Measurements from ENCODE around the gene HOMER2.

Gene HOMER2

GRCh38 chr15:82914396-82914795 is 38.1 kb downstream of the HOMER2 start (continued):
- TF ChIP-seq ZNF565 (CRISPR knock-in tag; conservative IDR thresholded peaks at IDR 0.05; ENCODE audit: low read depth) (no peak), CSRNP3 (CRISPR knock-in tag; IDR thresholded peaks at IDR 0.05) (no peak)

- ATAC-seq, result no peak
- TF ChIP-seq ZNF70 (CRISPR knock-in tag; IDR thresholded peaks at IDR 0.05) (no peak), ESRRG (CRISPR knock-in tag; IDR thresholded peaks at IDR 0.05) (no peak), ZNF565 (CRISPR knock-in tag; conservative IDR thresholded peaks at IDR 0.05; ENCODE audit: low read depth) (no peak), PPARA (CRISPR knock-in tag; IDR thresholded peaks at IDR 0.05; ENCODE audit: borderline replicate concordance) (no peak), TSHZ2 (CRISPR knock-in tag; IDR thresholded peaks at IDR 0.05) (no peak), ISL1 (CRISPR knock-in tag; IDR thresholded peaks at IDR 0.05) (no peak), TOX (CRISPR knock-in tag; IDR thresholded peaks at IDR 0.05; ENCODE audit: borderline replicate concordance) (no peak), ZNF8 (CRISPR knock-in tag; IDR thresholded peaks at IDR 0.05) (no peak), TCF4 (CRISPR knock-in tag; IDR thresholded peaks at IDR 0.05; ENCODE audit: borderline replicate concordance) (no peak), ARNTL (CRISPR knock-in tag; IDR thresholded peaks at IDR 0.05; ENCODE audit: borderline replicate concordance, low read depth) (no peak), ZC3H10 (CRISPR knock-in tag; IDR thresholded peaks at IDR 0.05) (no peak), PATZ1 (CRISPR knock-in tag; IDR thresholded peaks at IDR 0.05; ENCODE audit: borderline replicate concordance) (no peak)
Observed at GRCh38 chr15:82911458-82911857, 41.1 kb downstream of the HOMER2 start.

GRCh38 chr15:82910721-82911120 is 41.8 kb downstream of the HOMER2 start:
- TF ChIP-seq ZNF70 (CRISPR knock-in tag; IDR thresholded peaks at IDR 0.05) (no peak), PATZ1 (CRISPR knock-in tag; IDR thresholded peaks at IDR 0.05; ENCODE audit: borderline replicate concordance) (no peak), ZNF565 (CRISPR knock-in tag; conservative IDR thresholded peaks at IDR 0.05; ENCODE audit: low read depth) (no peak), ESRRG (CRISPR knock-in tag; IDR thresholded peaks at IDR 0.05) (no peak), ZC3H10 (CRISPR knock-in tag; IDR thresholded peaks at IDR 0.05) (no peak), OSR1 (CRISPR knock-in tag; IDR thresholded peaks at IDR 0.05) (no peak), SNAI2 (CRISPR knock-in tag; IDR thresholded peaks at IDR 0.05) (no peak)
- no peak for ATAC-seq

- ATAC-seq, result no peak
- TF ChIP-seq CSRNP3 (CRISPR knock-in tag; IDR thresholded peaks at IDR 0.05), result no peak
- no peak for TF ChIP-seq ZNF70 (CRISPR knock-in tag; IDR thresholded peaks at IDR 0.05)
- no peak for TF ChIP-seq ZFP30 (CRISPR knock-in tag; IDR thresholded peaks at IDR 0.05)
- TF ChIP-seq TOX (CRISPR knock-in tag; IDR thresholded peaks at IDR 0.05; ENCODE audit: borderline replicate concordance), result no peak
Observed at GRCh38 chr15:82909080-82909815, 43.3 kb downstream of the HOMER2 start.

Measured in SK-N-SH treated with all-trans-retinoic acid at 6 μM for 48 hours (cell line).